ENCODE results near the gene SNTG2.

The SNTG2 gene

GRCh38 chr2:1297372-1298159 is 346.9 kb downstream of the SNTG2 start:
- no peak for DNase-seq

- DNase-seq, result no peak
Measured at GRCh38 chr2:1299043-1299442, 348.4 kb downstream of the SNTG2 start.

- DNase-seq, result no peak
Measured at GRCh38 chr2:1300284-1300683, 349.6 kb downstream of the SNTG2 start.

- DNase-seq, result no peak
Measured at GRCh38 chr2:1301056-1301455, 350.4 kb downstream of the SNTG2 start.

GRCh38 chr2:1305342-1306013 is 354.8 kb downstream of the SNTG2 start:
- no peak for DNase-seq

GRCh38 chr2:1306014-1306686 is 355.5 kb downstream of the SNTG2 start:
- no peak for DNase-seq

GRCh38 chr2:1306687-1307516 is 356.3 kb downstream of the SNTG2 start:
- DNase-seq, result no peak

- no peak for DNase-seq
Measured at GRCh38 chr2:1307670-1308069, 357.0 kb downstream of the SNTG2 start.

- no peak for DNase-seq
Measured at GRCh38 chr2:1308678-1309077, 358.0 kb downstream of the SNTG2 start.

- DNase-seq, result no peak
Measured at GRCh38 chr2:1309507-1309906, 358.9 kb downstream of the SNTG2 start.

GRCh38 chr2:1310202-1310601 is 359.6 kb downstream of the SNTG2 start:
- no peak for DNase-seq

GRCh38 chr2:1310866-1311265 is 360.2 kb downstream of the SNTG2 start:
- no peak for DNase-seq

- DNase-seq, result no peak
Measured at GRCh38 chr2:1313240-1313924, 362.7 kb downstream of the SNTG2 start.

GRCh38 chr2:1314254-1314653 is 363.6 kb downstream of the SNTG2 start:
- DNase-seq, result no peak

- DNase-seq, result no peak
Measured at GRCh38 chr2:1318366-1319009, 367.8 kb downstream of the SNTG2 start.

- no peak for DNase-seq
Measured at GRCh38 chr2:1319393-1319792, 368.7 kb downstream of the SNTG2 start.

- no peak for DNase-seq
Measured at GRCh38 chr2:1321321-1321720, 370.7 kb downstream of the SNTG2 start.

GRCh38 chr2:1324884-1325283 is 374.2 kb downstream of the SNTG2 start:
- no peak for DNase-seq

GRCh38 chr2:1328684-1329083 is 378.0 kb downstream of the SNTG2 start:
- DNase-seq, result no peak

- DNase-seq, result no peak
Measured at GRCh38 chr2:1339388-1340140, 388.9 kb downstream of the SNTG2 start.

- DNase-seq, result no peak
Measured at GRCh38 chr2:1340141-1340512, 389.5 kb downstream of the SNTG2 start.

All from NCI-H2029 treated with DMSO at 0.1 percent for 48 hours (cell line).